Hematopoietic multipotent progenitor cell treated with erythropoietin and hydrocortisone succinate and interleukin-3 and kit ligand, for 4 days (in vitro differentiated cells): ENCODE measurements around the gene KIF17.

Experiments used
- DNase-seq: peaks from one replicate; pipeline ENCODE4 v3.0.0-alpha.2; 2015

Gene KIF17

GRCh38 chr1:20657024-20657423 is 60.8 kb downstream of the KIF17 start:
- no peak for DNase-seq

- no peak for DNase-seq
Measured at GRCh38 chr1:20654104-20654690, 63.6 kb downstream of the KIF17 start.

DNA sequence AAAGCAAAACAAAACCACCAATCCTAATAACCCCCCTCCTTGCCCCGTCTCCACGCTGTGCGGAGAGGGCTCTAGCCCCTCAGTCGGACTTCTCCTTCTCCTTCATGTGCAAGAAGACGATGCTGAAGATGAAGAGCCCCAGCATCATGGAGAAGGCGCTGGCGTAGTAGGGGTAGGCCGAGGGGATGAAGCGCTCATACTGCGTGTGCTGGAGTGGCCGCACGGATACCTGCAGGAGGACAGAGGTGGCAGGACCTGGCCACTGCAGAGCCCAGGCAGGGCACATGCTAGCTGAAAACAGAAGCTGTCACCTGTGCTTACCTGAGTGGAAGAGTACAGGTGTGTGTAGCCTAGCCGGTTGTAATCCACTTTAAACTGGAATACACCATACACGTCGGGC is 65.5 kb downstream of the KIF17 start:
- DNase-seq, result no peak

GRCh38 chr1:20648946-20649345 is 68.9 kb downstream of the KIF17 start:
- DNase-seq, result no peak

GRCh38 chr1:20648438-20648837 is 69.4 kb downstream of the KIF17 start:
- DNase-seq, result no peak

DNA sequence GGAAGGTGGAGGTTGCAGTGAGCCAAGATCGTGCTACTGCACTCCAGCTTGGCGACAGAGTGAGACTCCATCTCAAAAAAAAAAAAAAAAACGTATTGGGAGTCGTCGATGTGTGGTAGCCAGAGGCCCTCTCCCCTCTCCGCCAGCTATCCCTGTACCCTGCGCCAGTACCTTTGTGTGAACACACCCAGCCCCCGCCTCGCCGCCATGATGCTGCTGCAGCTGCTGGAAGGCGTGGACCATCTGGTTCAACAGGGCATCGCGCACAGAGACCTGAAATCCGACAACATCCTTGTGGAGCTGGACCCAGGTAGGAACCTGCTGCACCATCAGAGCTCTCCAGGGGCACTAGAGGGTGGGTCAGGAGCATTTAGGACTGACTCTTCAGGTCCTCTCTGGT is 72.4 kb downstream of the KIF17 start:
- DNase-seq, result no peak

DNA sequence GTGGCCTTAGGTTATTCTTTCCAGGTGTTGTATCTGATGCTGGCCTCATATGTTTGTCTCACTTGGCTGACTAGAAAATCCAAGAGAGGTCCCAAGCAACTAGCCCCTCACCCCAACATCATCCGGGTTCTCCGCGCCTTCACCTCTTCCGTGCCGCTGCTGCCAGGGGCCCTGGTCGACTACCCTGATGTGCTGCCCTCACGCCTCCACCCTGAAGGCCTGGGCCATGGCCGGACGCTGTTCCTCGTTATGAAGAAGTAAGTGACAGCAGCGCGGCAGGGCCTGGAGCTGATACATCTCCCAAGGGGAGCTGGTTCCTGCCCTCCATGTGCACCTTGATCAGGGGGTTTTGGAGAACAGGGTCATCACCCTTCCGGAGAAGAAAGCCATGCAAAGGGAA is 73.4 kb downstream of the KIF17 start:
- no peak for DNase-seq

- DNase-seq, result no peak
Measured at GRCh38 chr1:20643080-20643479, 74.7 kb downstream of the KIF17 start.

DNA sequence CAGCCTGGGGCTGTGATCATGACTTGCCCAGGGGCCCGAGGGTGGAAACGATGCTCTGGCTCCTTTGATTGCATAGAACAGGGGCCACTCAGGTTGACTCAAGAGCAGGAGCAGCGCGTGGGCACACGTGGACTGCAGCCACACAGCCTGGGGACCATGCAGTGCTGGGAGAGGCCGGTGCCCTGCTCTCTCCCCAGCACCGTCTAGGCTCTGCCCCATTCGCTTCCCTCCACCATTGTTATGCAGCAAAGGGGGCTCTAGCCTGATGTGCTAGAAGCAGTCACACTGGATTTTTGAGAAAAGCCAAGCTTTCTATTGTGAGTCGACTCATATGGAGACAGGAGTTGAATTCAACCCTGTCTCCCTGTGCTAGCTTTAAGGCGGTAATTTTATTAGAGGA is 75.8 kb downstream of the KIF17 start:
- no peak for DNase-seq

- DNase-seq, result peak; percentile 82
Measured at GRCh38 chr1:20640183-20640597, 77.6 kb downstream of the KIF17 start.

- DNase-seq, result no peak
Measured at GRCh38 chr1:20636785-20637347, 80.9 kb downstream of the KIF17 start.

DNA sequence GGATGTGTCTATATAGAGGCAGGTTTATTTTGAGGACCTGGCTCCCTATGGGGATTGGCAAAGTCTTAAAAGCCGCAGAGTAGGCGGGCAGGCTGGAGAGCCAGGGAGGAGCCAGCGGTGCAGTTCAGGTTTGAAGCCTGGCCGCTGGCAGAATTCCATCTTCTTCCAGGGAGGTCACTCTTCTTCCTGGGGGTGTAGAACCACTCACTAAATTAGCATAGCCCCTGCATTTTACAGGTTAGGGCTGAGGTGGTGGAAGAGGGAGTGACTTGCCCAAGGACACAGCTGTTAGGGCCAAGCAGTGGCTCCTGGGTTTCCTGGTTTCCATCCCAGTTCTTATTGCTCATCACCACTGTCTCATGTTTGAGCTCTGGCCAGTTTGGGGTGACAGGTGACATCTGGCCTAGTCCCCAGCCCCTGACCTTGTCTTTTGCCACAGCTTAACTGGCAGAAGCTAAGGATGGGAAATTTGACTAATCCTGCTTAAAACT is 83.2 kb downstream of the KIF17 start:
- peak; percentile 83 for DNase-seq

DNA sequence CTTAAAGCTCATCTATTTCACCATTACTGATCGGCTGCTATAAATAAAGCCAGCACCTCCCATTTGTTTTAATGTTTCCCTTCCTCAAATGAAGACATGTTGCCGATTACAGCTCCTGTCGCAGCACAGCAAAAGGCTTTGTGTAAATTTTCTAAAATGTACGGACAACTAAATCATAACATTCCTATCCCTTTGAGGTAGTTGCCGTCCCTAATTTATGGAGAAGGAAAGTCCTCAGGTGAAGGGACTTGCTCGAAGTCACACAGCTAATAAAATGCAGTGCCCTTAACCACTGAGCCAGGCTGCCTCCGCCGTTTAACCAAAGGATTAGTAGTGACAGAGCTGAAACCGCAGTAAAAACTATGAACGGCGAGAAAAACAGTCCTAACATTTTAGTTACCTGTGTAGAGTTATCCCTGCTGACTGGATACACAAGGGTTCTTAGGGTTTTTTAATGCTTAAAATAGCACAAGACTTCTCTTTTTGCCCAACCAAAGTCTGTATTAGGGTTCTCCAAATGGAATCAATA is 83.7 kb downstream of the KIF17 start:
- DNase-seq, result no peak

- DNase-seq, result peak; percentile 87
Measured at GRCh38 chr1:20633190-20634064, 84.4 kb downstream of the KIF17 start, which contains the start of gene PINK1. TSS of gene PINK1 (plus strand) at chr1:20633458. CDS start at chr1:20633549, 91 bp downstream.

DNA sequence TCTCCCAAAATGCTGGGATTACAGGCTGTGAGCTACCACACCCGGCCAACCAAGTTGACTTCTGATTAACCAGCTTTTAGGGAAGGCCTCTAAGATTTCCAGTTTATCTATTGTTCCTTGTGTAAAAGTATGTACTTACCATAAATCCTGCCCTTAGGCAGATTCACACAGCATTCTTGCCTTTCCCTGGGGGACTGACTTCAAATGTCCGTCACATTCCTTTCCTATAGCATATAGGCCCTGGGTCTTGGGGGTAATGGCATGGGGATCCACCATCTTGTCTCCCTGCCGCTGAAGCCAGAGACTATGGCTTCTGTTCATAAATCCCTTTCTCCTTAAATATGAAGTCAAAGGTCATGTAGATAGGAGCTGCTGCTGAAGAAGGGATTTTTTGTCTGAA is 85.4 kb downstream of the KIF17 start:
- DNase-seq, result no peak

- no peak for DNase-seq
Measured at GRCh38 chr1:20630729-20631128, 87.1 kb downstream of the KIF17 start.

DNA sequence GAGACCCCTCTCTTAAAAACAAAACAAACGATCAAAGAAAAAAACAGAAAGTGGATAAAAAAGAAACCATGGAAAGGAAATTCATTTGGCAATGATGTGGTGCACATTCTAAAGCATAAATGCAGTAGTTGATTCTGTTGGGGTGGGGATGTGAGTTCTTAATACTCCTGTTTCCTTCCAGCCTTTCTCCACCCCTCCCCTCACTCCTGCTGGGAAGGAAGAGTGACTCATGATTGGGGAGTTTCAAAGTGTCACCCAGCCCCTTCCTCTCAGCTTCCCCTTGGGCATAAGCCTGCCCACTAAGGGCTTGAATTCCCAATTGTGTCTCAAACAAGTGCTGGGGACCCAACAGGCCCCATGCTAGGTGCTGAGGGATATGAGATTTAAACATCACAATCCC is 91.3 kb downstream of the KIF17 start:
- no peak for DNase-seq

DNA sequence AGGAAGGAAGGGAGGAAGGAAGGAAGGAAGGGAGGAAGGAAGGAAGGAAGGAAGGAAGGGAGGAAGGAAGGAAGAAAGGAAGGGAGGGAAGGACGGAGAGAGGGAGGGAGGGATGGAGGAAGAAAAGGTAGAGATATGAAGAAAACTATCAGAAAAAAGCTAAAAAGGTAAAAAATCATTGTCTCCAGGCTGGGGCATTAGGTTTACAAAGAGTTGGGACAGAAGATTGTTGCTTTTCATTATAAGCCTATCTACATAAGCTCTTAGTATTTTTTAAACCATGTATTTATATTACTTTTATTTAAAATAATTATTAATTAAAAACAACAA is 91.7 kb downstream of the KIF17 start:
- no peak for DNase-seq

GRCh38 chr1:20625176-20626097 is 92.4 kb downstream of the KIF17 start:
- DNase-seq, result peak; percentile 10

DNA sequence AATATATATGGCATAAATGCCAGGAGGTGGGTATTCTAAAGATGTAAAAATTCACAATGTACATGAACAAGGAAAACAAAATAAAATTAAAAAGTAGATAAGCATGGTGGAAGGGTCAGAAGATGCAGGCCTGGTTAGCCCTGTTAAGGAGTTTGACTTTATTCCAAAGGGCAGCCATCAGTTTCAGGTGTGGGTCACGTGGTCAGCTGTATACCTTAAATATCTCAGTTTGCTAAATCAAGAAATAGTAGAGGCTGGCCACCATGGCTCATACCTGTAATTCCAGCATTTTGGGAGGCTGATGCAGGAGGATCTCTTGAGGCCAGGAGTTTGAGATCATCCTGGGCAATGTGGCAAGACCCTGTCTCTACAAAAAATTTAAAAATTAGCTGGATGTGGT is 93.1 kb downstream of the KIF17 start:
- DNase-seq, result no peak

GRCh38 chr1:20621012-20621411 is 96.8 kb downstream of the KIF17 start:
- no peak for DNase-seq

GRCh38 chr1:20619999-20620398 is 97.8 kb downstream of the KIF17 start:
- DNase-seq, result no peak

- no peak for DNase-seq
Measured at GRCh38 chr1:20618550-20618949, 99.3 kb downstream of the KIF17 start.
